GM21723 (cell line): ENCODE data around the gene PES1.
"Not testable (repeated sequence)": the region's sequence is repeated elsewhere in the genome, so short reads cannot be mapped to it uniquely, and the experiment has no call there.

Experiments used
- ATAC-seq: cut with Tn5 transposase; IDR thresholded peaks from one replicate; pipeline ENCODE4 v1.9.1; 2021; ENCODE audit warnings: mild to moderate bottlenecking, moderate library complexity; ENCODE audit not compliant: unreplicated experiment

The PES1 gene

GRCh38 chr22:30578481-30578880 lies 13.2 kb downstream of the PES1 start:
- ATAC-seq: no peak

GRCh38 chr22:30575859-30576258 lies 15.9 kb downstream of the PES1 start:
- no peak for ATAC-seq

- no peak for ATAC-seq
These were observed 16.6 kb downstream of the PES1 start for GRCh38 chr22:30574997-30575671.

- ATAC-seq: no peak
These were observed 17.4 kb downstream of the PES1 start, which contains the start of gene GAL3ST1 for GRCh38 chr22:30574095-30574981. TSS of gene GAL3ST1 (minus strand) at chr22:30574665. CDS start at chr22:30557392, 17,273 bp downstream.

GRCh38 chr22:30573594-30574094 lies 18.1 kb downstream of the PES1 start:
- ATAC-seq: no peak

- ATAC-seq: no peak
These were observed 18.7 kb downstream of the PES1 start for GRCh38 chr22:30572840-30573593.

GRCh38 chr22:30572210-30572609 lies 19.5 kb downstream of the PES1 start:
- no peak for ATAC-seq

GRCh38 chr22:30569674-30570202 lies 22.0 kb downstream of the PES1 start:
- no peak for ATAC-seq

GRCh38 chr22:30568137-30568805 lies 23.4 kb downstream of the PES1 start:
- no peak for ATAC-seq

GRCh38 chr22:30567277-30567676 lies 24.4 kb downstream of the PES1 start:
- not testable (repeated sequence) for ATAC-seq

GRCh38 chr22:30566125-30566524 lies 25.6 kb downstream of the PES1 start:
- ATAC-seq: no peak

- no peak for ATAC-seq
These were observed 26.4 kb downstream of the PES1 start for GRCh38 chr22:30565341-30565740.

- no peak for ATAC-seq
These were observed 27.0 kb downstream of the PES1 start for GRCh38 chr22:30564761-30565119.

GRCh38 chr22:30564045-30564760 lies 27.5 kb downstream of the PES1 start:
- no peak for ATAC-seq

- ATAC-seq: no peak
These were observed 29.3 kb downstream of the PES1 start for GRCh38 chr22:30562366-30562765.

- ATAC-seq: no peak
These were observed 30.1 kb downstream of the PES1 start for GRCh38 chr22:30561402-30562189.

- ATAC-seq: not testable (repeated sequence)
These were observed 31.0 kb downstream of the PES1 start for GRCh38 chr22:30560643-30561202.

- no peak for ATAC-seq
These were observed 31.8 kb downstream of the PES1 start for GRCh38 chr22:30559889-30560288.

GRCh38 chr22:30557243-30557642 lies 34.5 kb downstream of the PES1 start:
- no peak for ATAC-seq
